Parathyroid adenoma (tissue), 2 donors: ENCODE data around the gene SPHK1.

Source experiments
- H2AFZ ChIP-seq: fragments of 300-600 bp; sonication (generic); one replicate; pipeline ENCODE4 v1.7.0; 2017; ENCODE audit warnings: antibody characterized with exemption, mild to moderate bottlenecking
- H3K27ac ChIP-seq: fragments of 300-600 bp; sonication (generic); one replicate; pipeline ENCODE4 v1.7.0; 2017
- H3K27me3 ChIP-seq: fragments of 300-600 bp; sonication (generic); one replicate; pipeline ENCODE4 v1.7.0; 2017; ENCODE audit warnings: low read length; ENCODE audit not compliant: control insufficient read depth, insufficient read depth
- H3K36me3 ChIP-seq: fragments of 300-600 bp; sonication (generic); one replicate; pipeline ENCODE4 v1.7.0; 2017; ENCODE audit warnings: low read length; ENCODE audit not compliant: control insufficient read depth, insufficient read depth
- H3K4me1 ChIP-seq: fragments of 300-600 bp; sonication (generic); one replicate; pipeline ENCODE4 v1.7.0; 2017; ENCODE audit warnings: control low read depth
- H3K4me2 ChIP-seq: fragments of 300-600 bp; sonication (generic); one replicate; pipeline ENCODE4 v1.7.0; 2017; ENCODE audit warnings: low read length
- H3K4me3 ChIP-seq: fragments of 300-600 bp; sonication (generic); one replicate; pipeline ENCODE4 v1.7.0; 2017; ENCODE audit warnings: low read depth, low read length
- H3K79me2 ChIP-seq: fragments of 300-600 bp; sonication (generic); one replicate; pipeline ENCODE4 v1.7.0; 2017; ENCODE audit warnings: control low read depth
- H3K9ac ChIP-seq: fragments of 300-600 bp; sonication (generic); one replicate; pipeline ENCODE4 v1.7.0; 2017; ENCODE audit warnings: mild to moderate bottlenecking
- H3K9me3 ChIP-seq: fragments of 300-600 bp; sonication (generic); one replicate; pipeline ENCODE4 v1.7.0; 2017; ENCODE audit warnings: low read length; ENCODE audit not compliant: control insufficient read depth
- TF ChIP-seq, protein P1 (sequence below): fragments of 300-600 bp; sonication (generic); IDR thresholded peaks from one replicate; pipeline ENCODE4 v1.7.0; 2017; ENCODE audit warnings: antibody characterized with exemption, mild to moderate bottlenecking
- donor health status: primary hyperparathyroidism.

The SPHK1 gene

DNA sequence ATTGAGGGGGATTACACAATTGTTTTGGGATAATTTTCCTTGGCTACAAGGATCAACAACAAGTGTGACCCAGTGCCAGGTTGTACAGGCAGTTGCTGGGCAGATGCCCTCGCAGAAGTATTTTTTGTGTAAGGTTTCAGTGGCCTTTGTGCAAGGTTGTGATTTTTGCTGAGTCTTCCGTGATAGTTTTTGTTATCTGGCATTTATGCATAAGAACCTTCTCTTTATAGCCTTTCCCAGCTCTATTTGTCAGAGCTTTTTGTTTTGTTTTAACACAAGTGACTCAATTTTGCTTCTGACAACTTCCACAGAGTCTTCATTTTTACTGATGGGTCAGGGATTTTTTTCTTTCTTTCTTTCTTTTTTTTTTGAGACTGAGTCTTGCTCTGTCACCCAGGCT lies 23.9 kb upstream of the SPHK1 start:
- H3K4me3 ChIP-seq: no peak overlapping the region

DNA sequence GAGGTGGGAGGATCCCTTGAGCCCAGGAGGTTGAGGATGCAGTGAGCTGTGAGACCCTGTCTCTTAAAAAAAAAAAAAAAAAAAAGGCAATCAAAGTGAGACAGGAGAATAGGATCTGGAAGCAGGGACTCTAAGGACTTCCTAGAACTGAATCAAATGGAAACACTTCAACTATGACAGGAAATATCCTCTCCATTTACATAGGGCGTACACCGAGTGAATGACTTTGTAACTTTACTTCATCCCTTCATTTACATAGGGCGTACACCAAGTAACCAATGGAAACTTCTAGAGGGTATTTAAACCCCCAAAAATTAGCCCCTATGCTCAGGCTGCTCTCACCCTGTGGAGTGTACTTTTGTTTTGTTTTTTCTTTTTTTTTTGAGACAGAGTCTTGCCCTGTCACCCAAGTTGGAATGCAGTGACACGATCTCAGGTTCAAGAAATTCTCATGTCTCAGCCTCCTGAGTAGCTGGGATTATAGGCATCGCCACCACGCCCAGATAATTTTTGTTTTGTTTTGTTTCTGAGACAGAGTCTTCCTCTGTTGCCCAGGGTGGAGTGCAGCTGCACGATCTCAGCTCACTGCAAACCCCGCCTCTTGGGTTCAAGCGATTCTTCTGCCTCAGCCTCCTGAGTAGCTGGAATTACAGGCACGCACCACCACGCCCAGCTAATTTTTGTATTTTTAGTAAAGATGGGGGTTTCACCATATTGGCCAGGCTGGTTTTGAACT lies 21.1 kb upstream of the SPHK1 start:
- Histone ChIP-seq H3K27ac (no peak overlapping the region), H3K4me1 (no peaks in the 10 kb centered on the region), H3K9me3 (no peaks in the 10 kb centered on the region), H3K79me2 (no peaks in the 10 kb centered on the region), H3K9ac (no peak overlapping the region), H3K36me3 (no peaks in the 10 kb centered on the region), H2AFZ (no peak overlapping the region), H3K4me2 (no peak overlapping the region), H3K4me3 (no peak overlapping the region), H3K27me3 (no peaks in the 10 kb centered on the region)
- TF ChIP-seq, protein P1, sequence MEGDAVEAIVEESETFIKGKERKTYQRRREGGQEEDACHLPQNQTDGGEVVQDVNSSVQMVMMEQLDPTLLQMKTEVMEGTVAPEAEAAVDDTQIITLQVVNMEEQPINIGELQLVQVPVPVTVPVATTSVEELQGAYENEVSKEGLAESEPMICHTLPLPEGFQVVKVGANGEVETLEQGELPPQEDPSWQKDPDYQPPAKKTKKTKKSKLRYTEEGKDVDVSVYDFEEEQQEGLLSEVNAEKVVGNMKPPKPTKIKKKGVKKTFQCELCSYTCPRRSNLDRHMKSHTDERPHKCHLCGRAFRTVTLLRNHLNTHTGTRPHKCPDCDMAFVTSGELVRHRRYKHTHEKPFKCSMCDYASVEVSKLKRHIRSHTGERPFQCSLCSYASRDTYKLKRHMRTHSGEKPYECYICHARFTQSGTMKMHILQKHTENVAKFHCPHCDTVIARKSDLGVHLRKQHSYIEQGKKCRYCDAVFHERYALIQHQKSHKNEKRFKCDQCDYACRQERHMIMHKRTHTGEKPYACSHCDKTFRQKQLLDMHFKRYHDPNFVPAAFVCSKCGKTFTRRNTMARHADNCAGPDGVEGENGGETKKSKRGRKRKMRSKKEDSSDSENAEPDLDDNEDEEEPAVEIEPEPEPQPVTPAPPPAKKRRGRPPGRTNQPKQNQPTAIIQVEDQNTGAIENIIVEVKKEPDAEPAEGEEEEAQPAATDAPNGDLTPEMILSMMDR: no peak

More for the DNA sequence above, 23.9 kb upstream of the SPHK1 start:
- Histone ChIP-seq H3K9ac (no peak overlapping the region), H2AFZ (no peak overlapping the region), H3K36me3 (no peaks in the 10 kb centered on the region), H3K4me1 (no peaks in the 10 kb centered on the region), H3K79me2 (no peaks in the 10 kb centered on the region), H3K9me3 (no peaks in the 10 kb centered on the region), H3K27ac (no peak overlapping the region), H3K27me3 (no peaks in the 10 kb centered on the region), H3K4me2 (no peak overlapping the region)
- TF ChIP-seq, protein P1: no peak

- H3K79me2 ChIP-seq: no peaks in the 10 kb centered on the region
- H2AFZ ChIP-seq: no peak overlapping the region
- no peaks in the 10 kb centered on the region for H3K36me3 ChIP-seq
- H3K9me3 ChIP-seq: no peaks in the 10 kb centered on the region
- H3K27me3 ChIP-seq: no peaks in the 10 kb centered on the region
- H3K4me1 ChIP-seq: no peaks in the 10 kb centered on the region
- no peak overlapping the region for H3K27ac ChIP-seq
- H3K4me3 ChIP-seq: no peak overlapping the region
- no peak overlapping the region for H3K9ac ChIP-seq
- H3K4me2 ChIP-seq: no peak overlapping the region
- TF ChIP-seq, protein P1: peak; percentile 45
These were observed 19.0 kb upstream of the SPHK1 start for GRCh38 chr17:76365256-76365903.

- TF ChIP-seq, protein P1: no peak
- Histone ChIP-seq H2AFZ (no peak overlapping the region), H3K27me3 (no peaks in the 10 kb centered on the region)
These were observed 18.2 kb upstream of the SPHK1 start for GRCh38 chr17:76366247-76366646.

More at GRCh38 chr17:76366247-76366646, 18.2 kb upstream of the SPHK1 start:
- Histone ChIP-seq H3K4me3 (no peak overlapping the region), H3K4me2 (no peak overlapping the region), H3K36me3 (no peaks in the 10 kb centered on the region), H3K9me3 (no peaks in the 10 kb centered on the region), H3K4me1 (no peaks in the 10 kb centered on the region), H3K79me2 (no peaks in the 10 kb centered on the region), H3K9ac (no peak overlapping the region), H3K27ac (no peak overlapping the region)
